Pulmonary artery endothelial cell (primary cell): ENCODE measurements around the gene A1CF. TPM values are rescaled to one million over a fixed set of nuclear protein-coding genes. Genes with fewer than 3 reads are reported as not detected.
"Not testable (repeated sequence)": the region's sequence is repeated elsewhere in the genome, so short reads cannot be mapped to it uniquely, and the experiment has no call there.

Experiments
- DNase-seq: peaks from one replicate; pipeline ENCODE4 v3.0.0-alpha.2; 2011; ENCODE audit warnings: low read depth, low spot score
- total RNA-seq: library from RNA; depleted of rRNA; stranded (reverse); fragments of >200 nt; gene quantifications from 2 replicates; pipeline ENCODE4 v1.2.3, GENCODE V29; 2014

Gene A1CF, protein sequence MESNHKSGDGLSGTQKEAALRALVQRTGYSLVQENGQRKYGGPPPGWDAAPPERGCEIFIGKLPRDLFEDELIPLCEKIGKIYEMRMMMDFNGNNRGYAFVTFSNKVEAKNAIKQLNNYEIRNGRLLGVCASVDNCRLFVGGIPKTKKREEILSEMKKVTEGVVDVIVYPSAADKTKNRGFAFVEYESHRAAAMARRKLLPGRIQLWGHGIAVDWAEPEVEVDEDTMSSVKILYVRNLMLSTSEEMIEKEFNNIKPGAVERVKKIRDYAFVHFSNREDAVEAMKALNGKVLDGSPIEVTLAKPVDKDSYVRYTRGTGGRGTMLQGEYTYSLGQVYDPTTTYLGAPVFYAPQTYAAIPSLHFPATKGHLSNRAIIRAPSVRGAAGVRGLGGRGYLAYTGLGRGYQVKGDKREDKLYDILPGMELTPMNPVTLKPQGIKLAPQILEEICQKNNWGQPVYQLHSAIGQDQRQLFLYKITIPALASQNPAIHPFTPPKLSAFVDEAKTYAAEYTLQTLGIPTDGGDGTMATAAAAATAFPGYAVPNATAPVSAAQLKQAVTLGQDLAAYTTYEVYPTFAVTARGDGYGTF
- total RNA-seq: not detected in 2 replicates

DNA sequence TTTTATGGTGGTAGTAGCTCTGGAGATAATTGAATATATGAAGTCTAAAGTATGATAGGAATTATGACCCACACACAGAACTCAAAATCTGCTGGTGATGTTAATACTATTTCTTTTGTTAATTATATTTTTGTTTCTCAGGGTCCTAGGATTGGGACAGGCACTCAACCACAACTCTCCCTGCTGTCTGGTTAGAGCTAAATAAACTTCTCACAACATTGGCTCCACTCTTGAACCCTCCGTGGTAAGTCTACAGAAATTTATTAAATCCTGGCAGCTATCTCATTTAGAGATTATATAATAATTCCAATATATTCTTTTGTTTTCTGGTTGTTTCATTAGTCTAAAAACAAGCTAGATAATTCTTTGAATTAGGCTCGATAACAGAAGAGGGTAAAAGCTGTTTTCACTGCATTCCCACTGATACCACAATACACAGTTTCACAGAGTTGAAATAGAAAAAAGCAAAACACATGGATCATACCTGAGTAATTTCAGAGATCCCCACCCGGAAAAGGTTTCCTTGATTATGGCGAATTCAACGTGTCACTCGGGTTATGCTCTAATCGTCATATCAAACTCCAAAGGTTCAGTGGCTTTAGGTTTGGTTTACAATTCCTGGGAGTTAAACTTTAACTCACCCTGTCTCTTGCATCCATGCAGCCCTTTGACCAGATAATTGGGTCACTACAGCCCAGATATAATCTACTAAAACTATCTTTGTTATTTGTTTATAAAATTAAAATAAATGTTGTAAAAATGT lies at the start of gene A1CF:
Gene A1CF, minus strand, starts transcription at position 531 of the 763 bp plus-strand sequence. CDS start 25,687 bp downstream, outside the sequence.
- no peak for DNase-seq

- DNase-seq: no peak
Observed at GRCh38 chr10:50931948-50932431, 46.6 kb upstream of the A1CF start.

DNA sequence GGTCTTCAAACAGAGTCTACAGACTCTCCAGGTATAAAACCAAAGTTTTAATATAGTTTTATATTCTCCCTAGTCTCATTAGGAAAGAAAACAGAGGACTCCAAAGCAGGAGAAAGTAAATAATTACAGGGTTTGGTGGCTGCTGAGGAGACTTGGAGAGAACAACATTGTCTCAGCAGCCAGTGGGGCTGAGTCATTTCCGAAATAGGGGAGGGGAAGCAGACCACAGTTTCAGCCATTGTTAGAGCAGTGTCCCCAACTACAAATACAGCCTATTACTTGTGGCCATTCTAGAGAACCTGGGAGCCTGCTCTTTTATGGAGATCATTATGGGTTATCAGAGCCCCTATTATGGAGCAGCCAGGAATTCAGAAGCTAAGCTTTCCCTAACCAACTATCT lies 44.2 kb upstream of the A1CF start:
- DNase-seq: peak; percentile 1

DNA sequence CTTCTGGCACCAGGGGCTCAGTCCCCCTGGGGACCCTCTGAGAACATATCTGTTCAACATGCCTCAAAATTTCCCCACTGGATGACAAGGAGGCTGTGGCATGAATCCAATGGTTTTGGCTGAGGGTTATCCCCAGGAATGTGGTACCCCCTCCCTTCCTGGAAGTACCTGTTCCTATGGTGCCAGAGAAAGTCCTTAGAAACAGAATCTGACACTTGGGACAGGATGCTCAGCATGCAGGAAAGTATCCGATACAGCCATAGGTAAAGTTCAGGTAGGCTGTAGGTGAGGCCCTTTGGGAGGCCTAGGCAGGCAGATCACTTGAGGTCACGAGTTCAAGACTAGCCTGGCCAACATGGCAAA lies 42.7 kb upstream of the A1CF start:
- DNase-seq: no peak

- DNase-seq: no peak
Observed at GRCh38 chr10:50927522-50928189, 42.2 kb upstream of the A1CF start.

DNA sequence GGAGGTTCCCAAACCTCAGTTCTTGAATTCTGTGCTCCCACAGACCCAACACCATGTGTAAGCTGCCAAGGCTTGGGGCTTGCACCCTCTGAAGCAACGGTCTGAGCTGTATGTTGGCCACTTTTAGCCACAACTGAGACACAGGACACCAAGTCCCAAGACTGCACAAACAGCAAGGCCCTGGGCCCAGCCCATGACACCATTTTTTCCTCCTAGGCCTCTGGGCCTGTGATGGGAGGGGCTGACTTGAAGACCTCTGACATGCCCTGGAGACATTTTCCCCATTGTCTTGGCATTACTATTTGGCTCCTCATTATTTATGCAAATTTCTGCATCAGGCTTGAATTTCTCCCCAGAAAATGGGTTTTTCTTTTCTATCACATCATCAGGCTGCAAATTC lies 38.0 kb upstream of the A1CF start:
- not testable (repeated sequence) for DNase-seq

- DNase-seq: no peak
Observed at GRCh38 chr10:50919010-50919409, 33.6 kb upstream of the A1CF start.

DNA sequence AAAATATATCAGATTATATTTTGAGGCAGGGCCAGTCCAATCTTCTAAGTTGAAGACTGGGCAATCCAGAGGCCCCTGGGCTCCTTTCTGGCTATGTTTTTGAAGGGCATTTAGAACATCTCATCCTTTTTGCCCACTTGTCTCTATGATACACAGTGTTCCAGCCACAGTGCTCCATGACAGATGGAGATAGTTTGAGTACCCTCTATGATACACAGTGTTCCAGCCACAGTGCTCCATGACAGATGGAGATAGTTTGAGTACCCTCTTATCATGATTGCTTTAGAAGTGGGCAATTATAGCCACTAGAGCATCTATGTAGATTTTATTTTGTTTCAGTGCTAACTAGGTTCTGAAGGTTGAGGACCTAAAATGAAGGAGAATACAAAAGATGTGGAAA lies 33.1 kb upstream of the A1CF start:
- no peak for DNase-seq

DNA sequence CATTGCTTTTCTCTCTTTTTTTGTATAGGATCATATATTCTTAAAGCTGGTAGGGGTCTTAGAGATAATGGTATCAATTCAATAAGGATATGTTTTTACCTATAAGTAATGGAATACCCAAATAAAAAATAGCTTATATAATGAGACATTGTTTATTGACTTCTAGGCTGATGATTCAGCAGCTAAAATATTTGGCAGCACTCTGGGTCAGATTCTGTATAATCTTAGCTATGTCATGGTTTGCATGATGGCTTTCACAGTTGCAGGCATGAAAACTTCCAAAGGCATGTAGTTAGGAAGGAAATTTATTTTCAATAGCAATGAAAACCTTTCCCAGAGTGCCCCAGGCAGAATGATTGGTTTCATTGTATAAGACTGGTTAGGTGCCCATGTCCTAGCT lies 32.1 kb upstream of the A1CF start:
- no peak for DNase-seq

GRCh38 chr10:50909334-50910014 lies 24.0 kb upstream of the A1CF start:
- DNase-seq: no peak

- no peak for DNase-seq
Observed at GRCh38 chr10:50908366-50908765, 22.9 kb upstream of the A1CF start.

- not testable (repeated sequence) for DNase-seq
Observed at GRCh38 chr10:50905797-50906196, 20.4 kb upstream of the A1CF start.

DNA sequence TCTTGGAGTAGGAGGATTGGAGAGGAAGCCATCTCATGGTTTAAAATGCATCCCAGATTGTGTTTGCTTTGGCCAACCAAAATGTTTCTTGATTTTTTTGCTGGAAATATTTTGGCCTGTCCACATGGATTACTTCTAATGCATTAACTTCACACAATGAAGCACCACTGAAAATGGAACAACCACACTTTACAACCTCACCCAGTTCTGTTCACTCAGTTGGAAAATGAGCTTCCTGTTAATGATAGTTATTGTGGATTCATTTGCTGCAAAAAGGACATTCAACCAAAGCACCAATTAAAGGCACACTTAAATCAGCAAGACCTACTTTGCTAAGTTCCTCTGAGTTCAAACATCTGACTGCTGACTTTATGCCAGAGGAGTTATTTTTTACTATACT lies 11.3 kb upstream of the A1CF start:
- DNase-seq: no peak

DNA sequence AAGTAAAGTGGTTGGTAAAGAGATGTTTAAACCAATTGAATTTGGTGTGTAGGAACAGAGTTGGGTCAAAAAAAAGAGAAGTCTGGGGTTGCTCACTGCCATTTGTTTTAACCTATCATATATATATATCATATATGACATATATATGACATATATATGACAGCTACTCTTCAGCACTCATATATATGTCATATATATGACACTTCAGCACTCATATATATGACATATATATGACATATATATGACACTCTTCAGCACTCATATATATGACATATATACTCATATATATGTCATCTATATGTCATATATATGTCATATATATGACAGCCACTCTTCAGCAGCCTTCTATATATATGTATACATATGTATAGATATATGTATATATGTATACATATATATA lies 8.9 kb upstream of the A1CF start:
- no peak for DNase-seq

DNA sequence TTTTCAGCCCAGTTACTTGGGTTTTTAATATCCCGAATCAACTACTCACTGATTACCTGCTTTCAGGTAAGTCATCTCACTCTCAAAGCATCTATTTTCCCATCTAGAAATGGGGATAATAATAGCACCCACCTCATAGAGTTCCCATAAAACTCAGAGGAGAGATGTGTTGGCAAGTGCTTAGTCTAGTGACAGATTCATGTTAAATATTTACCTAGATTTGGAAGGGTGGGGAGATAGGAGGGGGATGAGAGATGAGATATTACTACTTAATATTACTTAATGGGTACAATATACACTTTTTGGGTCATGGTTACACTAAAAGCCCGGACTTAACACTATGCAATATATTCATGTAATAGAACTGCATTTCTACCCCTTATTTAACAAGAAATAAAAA lies 7.0 kb upstream of the A1CF start:
- no peak for DNase-seq

DNA sequence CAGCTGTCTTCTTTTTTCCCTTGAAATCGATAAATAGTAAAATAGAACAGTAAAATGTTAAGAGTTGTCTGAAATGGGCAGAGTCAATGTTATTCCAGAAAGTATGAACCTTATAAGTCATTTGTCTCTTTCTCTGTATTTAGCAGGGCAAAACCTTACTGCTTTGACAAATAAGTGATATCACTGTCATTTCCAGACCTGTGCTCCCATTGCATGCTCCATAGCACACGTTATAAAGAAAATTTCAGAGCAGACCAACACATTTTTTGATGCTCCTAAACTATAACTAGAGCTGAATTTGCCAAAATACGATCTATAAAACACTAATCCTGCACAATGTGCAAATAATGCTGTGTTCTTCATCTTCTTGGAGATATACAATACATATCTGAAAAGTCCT lies 1.1 kb downstream of the A1CF start:
- DNase-seq: no peak

- DNase-seq: no peak
Observed at GRCh38 chr10:50883629-50884028, 1.8 kb downstream of the A1CF start.

DNA sequence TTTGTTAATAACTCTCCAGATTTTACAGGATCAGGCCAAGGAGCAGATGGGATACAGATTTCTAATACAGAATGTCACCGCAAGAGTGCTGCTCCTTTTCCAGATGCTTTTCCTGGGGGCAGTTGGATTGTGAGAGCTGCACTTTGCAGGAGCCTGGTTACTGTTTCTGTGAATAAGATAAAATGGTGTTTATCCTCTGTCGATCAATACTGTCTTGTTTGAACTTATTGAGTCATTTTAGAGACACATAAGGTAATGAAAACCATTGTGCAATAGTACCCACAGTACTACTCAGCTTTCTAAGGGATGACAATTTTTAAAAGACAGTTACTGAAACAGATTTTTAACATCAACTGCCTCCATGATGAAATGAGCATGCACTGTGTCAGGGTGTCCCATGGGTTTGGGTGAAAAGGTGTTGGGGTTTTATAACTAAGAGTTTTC lies 2.9 kb downstream of the A1CF start:
- no peak for DNase-seq

GRCh38 chr10:50881046-50881445 lies 4.4 kb downstream of the A1CF start:
- DNase-seq: not testable (repeated sequence)

DNA sequence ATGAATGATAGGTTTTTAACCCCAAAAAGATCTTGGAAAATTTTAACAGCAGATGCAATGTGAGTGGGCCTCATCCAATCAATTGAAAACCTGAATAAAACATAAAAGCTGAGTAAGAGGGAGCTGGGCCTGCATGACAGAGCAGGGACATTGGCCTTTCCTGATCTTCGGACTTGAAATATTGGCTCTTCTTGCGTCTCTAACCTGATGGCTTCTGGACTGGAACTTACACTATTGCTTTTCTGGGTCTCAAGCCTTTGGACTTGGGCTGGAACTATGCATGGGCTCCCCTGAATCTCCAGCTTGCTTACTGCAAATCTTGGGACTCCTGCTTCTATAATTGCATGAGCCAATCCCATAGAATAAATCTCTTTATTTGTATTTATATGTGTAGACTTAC lies 9.0 kb downstream of the A1CF start:
- DNase-seq: no peak

DNA sequence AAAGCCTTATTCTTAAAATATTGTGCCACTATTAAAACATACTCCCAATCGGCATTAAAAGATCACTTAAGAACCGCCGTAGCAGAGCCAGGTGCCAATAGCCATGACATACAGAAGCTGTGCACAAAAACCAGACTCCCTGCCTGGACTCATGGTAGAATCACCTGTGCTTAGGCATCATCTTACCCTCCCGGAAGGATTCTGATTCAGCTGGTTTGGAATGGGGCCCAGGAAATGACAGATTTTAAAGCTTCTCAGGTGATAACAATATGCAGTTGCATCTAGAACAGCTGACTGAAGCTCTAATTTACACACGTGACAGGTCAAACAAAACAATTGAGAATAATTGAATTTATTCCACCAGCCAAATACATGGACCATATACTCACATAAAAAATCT lies 10.7 kb downstream of the A1CF start:
- DNase-seq: no peak
